Endothelial cell of umbilical vein (primary cell): ENCODE results near the gene DNM2. TPM values are rescaled to one million over a fixed set of nuclear protein-coding genes. Genes with fewer than 3 reads are reported as not detected.
"Not testable (repeated sequence)": the region's sequence is repeated elsewhere in the genome, so short reads cannot be mapped to it uniquely, and the experiment has no call there.

Source experiments
- BruUV-seq: library from RNA; stranded (reverse); fragments of 400-500 nt; replicated peaks from 2 replicates; lab custom pipeline; 2021; lab: Mats Ljungman, UMichigan
- CTCF ChIA-PET: fragments of 300-600, 350-600 bp; sonication (Branson Sonifier 250); formaldehyde crosslinking; loops from one replicate; lab custom pipeline; 2021; ENCODE audit warnings: antibody characterized with exemption, inconsistent platforms; lab: Charles Lee
- POLR2A ChIA-PET: fragments of 300-600, 350-600 bp; sonication (Branson Sonifier 250); formaldehyde crosslinking; loops from one replicate; lab custom pipeline; 2021; ENCODE audit warnings: antibody characterized with exemption, inconsistent platforms; lab: Charles Lee
- DNase-seq: peaks from one replicate; pipeline ENCODE4 v3.0.0-alpha.2; 2011; ENCODE audit warnings: low read depth, low spot score
- FAIRE-seq: peaks from 2 replicates; lab custom pipeline; 2011; peaks lifted over from hg19 to GRCh38; lab: Jason Lieb, UNC
- H2AFZ ChIP-seq: 2 replicates; pipeline ENCODE4 v1.6.0; 2012; ENCODE audit warnings: low read depth, low read length, control low read depth, inconsistent platforms
- H3K27ac ChIP-seq: 2 replicates; pipeline ENCODE4 v1.5.1; 2011; ENCODE audit warnings: low read depth, mild to moderate bottlenecking, control low read depth, low read length, moderate library complexity; ENCODE audit not compliant: insufficient read depth
- H3K27me3 ChIP-seq, 2 experiments: 2 replicates each; pipeline versions ENCODE4 v1.6.0 to v1.6.1; 2011; ENCODE audit warnings: low read length in 2 of 2, mixed read lengths in 1 of 2; ENCODE audit not compliant: control insufficient read depth in 2 of 2, insufficient read depth in 2 of 2
- H3K36me3 ChIP-seq, 2 experiments: 2 replicates in 1 of 2; 3 replicates in 1 of 2; pipeline ENCODE4 v1.5.1; 2011; ENCODE audit warnings: low read length in 2 of 2, mild to moderate bottlenecking in 1 of 2, moderate library complexity in 1 of 2; ENCODE audit not compliant: control insufficient read depth in 2 of 2, insufficient read depth in 2 of 2; ENCODE audit errors: extremely low read depth in 1 of 2
- H3K4me1 ChIP-seq: 3 replicates; pipeline ENCODE4 v1.5.1; 2011; ENCODE audit warnings: mild to moderate bottlenecking, low read length; ENCODE audit not compliant: control insufficient read depth, insufficient read depth; ENCODE audit errors: extremely low read depth
- H3K4me2 ChIP-seq: 2 replicates; pipeline ENCODE4 v1.6.1; 2011; ENCODE audit warnings: low read length, control low read depth, mixed read lengths; ENCODE audit not compliant: insufficient read depth
- H3K4me3 ChIP-seq, 3 experiments: fragments of 200-600 bp in 1 of 3; sonication (generic), shearing (Covaris generic) in 1 of 3; replicated peaks in 1 of 3; 2 replicates each; pipeline ENCODE4 v1.5.1; 2011 to 2016; ENCODE audit warnings: control low read depth in 3 of 3, low read length in 3 of 3, mild to moderate bottlenecking in 2 of 3, inconsistent platforms in 1 of 3, low read depth in 1 of 3, moderate library complexity in 1 of 3; ENCODE audit not compliant: insufficient read depth in 1 of 3
- H3K79me2 ChIP-seq: 2 replicates; pipeline ENCODE4 v1.6.0; 2012; ENCODE audit warnings: low read length, inconsistent platforms; ENCODE audit not compliant: control insufficient read depth, insufficient read depth
- H3K9ac ChIP-seq: replicated peaks from 2 replicates; pipeline ENCODE3; 2011; ENCODE audit warnings: low read length, control low read depth; ENCODE audit not compliant: insufficient read depth; ENCODE audit errors: extremely low read depth
- H3K9me1 ChIP-seq: replicated peaks from 3 replicates; pipeline ENCODE4 v1.6.0; 2011; ENCODE audit warnings: mild to moderate bottlenecking, low read length; ENCODE audit not compliant: control insufficient read depth, insufficient read depth; ENCODE audit errors: extremely low read depth
- H3K9me3 ChIP-seq: replicated peaks from 2 replicates; pipeline ENCODE4 v1.5.1; 2012; ENCODE audit warnings: low read length, inconsistent platforms; ENCODE audit not compliant: control insufficient read depth, insufficient read depth
- H4K20me1 ChIP-seq: replicated peaks from 2 replicates; pipeline ENCODE3; 2011; ENCODE audit warnings: mild to moderate bottlenecking, low read length; ENCODE audit not compliant: control insufficient read depth, insufficient read depth; ENCODE audit errors: extremely low read depth
- EZH2 ChIP-seq: IDR thresholded peaks from 2 replicates; pipeline ENCODE4 v1.6.1; 2012; ENCODE audit warnings: borderline replicate concordance, low read depth, mild to moderate bottlenecking, moderate library complexity, low read length, inconsistent platforms; ENCODE audit not compliant: severe bottlenecking
- FOS ChIP-seq: IDR thresholded peaks from 2 replicates; pipeline ENCODE4 v1.6.1; 2011; ENCODE audit warnings: mild to moderate bottlenecking, low read length, moderate library complexity, borderline replicate concordance; ENCODE audit not compliant: insufficient read depth
- GATA2 ChIP-seq: IDR thresholded peaks from 2 replicates; pipeline ENCODE4 v1.7.0; 2011; ENCODE audit warnings: low read depth, mild to moderate bottlenecking, moderate library complexity, mixed read lengths, low read length; ENCODE audit not compliant: insufficient read length, insufficient read depth
- JUN ChIP-seq: IDR thresholded peaks from 2 replicates; pipeline ENCODE4 v1.6.1; 2011; ENCODE audit warnings: borderline replicate concordance, low read depth; ENCODE audit not compliant: insufficient read length, insufficient read depth
- MYC ChIP-seq: IDR thresholded peaks from one replicate; pipeline ENCODE4 v1.6.1; 2011; ENCODE audit warnings: mild to moderate bottlenecking, low read depth, low read length
- POLR2A ChIP-seq: IDR thresholded peaks from 2 replicates; pipeline ENCODE4 v1.6.1; 2012; ENCODE audit warnings: low read depth, mild to moderate bottlenecking, control low read depth, low read length
- POLR2AphosphoS5 ChIP-seq: IDR thresholded peaks from 2 replicates; pipeline ENCODE4 v1.6.1; 2012; ENCODE audit warnings: low read depth, mild to moderate bottlenecking, control low read depth, low read length, moderate library complexity; ENCODE audit not compliant: insufficient read depth
- dilution Hi-C: fragments of 300-500 bp; cut with MboI; formaldehyde crosslinking; loops from one replicate; pipeline ENCODE4 v1.15.0; 2019; ENCODE audit warnings: low sequenced_read_pairs; ENCODE audit not compliant: extremely low pct_ligation_motif_present
- intact Hi-C: fragments of 100-400 bp; cut with micrococcal nuclease; formaldehyde crosslinking; loops from one replicate; pipeline ENCODE4 v1.10.0; 2022
- polyA plus RNA-seq, 4 experiments: library from polyadenylated mRNA; depleted of rRNA in 3 of 4; stranded (reverse) in 3 of 4; unstranded in 1 of 4; fragments of >200 nt; gene quantifications; 2 replicates each; pipeline versions ENCODE4 v1.2.1 to v1.2.3, GENCODE V29; 2011 to 2012; ENCODE audit warnings: missing spikeins in 1 of 4
- total RNA-seq: library from RNA; stranded (reverse); gene quantifications from 2 replicates; pipeline ENCODE4 v1.2.3, GENCODE V29; 2021
- TF ChIP-seq, protein P1 (sequence below): IDR thresholded peaks from 2 replicates; pipeline ENCODE4 v1.6.1; 2011; ENCODE audit not compliant: insufficient read depth, insufficient read length
- TF ChIP-seq, protein P2 (sequence below), 2 donors: IDR thresholded peaks; 1 replicate in 1 of 2; 2 replicates in 1 of 2; pipeline ENCODE4 v1.5.1; 2011; ENCODE audit warnings: low read length in 2 of 2, mild to moderate bottlenecking in 2 of 2, moderate library complexity in 2 of 2, control low read depth in 1 of 2, inconsistent platforms in 1 of 2, low read depth in 1 of 2; ENCODE audit not compliant: insufficient read depth in 1 of 2; ENCODE audit errors: extremely low read depth in 1 of 2

DNM2 gene
- total and polyA plus RNA-seq, 2 donors (not counting 3 experiments of a cell fraction or from before 2014, with no cell fraction given): 81.8 to 175 TPM

DNA sequence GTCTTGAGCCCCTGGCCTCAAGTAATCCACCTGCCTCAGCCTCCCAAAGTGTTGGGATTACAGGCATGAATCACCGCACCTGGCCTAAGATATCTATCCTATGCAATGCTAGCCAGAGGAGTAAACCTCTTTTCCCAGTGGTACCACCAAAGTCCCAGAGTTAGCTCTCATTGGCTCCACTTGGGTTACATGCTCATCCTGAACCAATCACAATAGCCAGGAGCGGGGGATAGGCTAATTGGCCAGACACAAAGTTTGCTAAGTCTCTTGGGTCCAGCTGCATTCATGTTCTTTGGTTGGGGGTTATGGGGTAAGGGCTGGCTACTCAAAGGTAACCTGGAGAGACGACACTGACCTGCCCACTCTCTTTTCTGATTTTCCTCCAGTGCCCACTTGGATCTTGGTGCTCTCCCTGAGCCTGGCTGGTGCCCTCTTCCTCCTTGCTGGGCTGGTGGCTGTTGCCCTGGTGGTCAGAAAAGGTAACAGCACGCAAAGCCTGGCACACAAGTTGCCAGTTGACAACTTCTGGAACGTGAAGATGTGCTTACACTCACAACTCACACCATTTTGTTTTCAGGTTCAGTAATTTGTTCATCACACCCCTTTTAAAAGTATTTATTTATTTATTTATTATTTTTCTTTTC, 138.1 kb downstream of the DNM2 start:
- dilution Hi-C loops: no loop called here
- no peaks in the 10 kb centered on the region for H3K9me3 ChIP-seq
- no peaks in the 10 kb centered on the region for H3K9me1 ChIP-seq
- FAIRE-seq: peak; percentile 71
- intact Hi-C loops: no loop called here
- no peaks in the 10 kb centered on the region for H3K27me3 ChIP-seq
- no TSS peak for BruUV-seq
- no peak overlapping the region for H3K4me3 ChIP-seq
- POLR2A ChIA-PET: no interaction called here
- H4K20me1 ChIP-seq: no peaks in the 10 kb centered on the region
- no peak overlapping the region for H3K9ac ChIP-seq
- DNase-seq: peak; percentile 17
- no peaks in the 10 kb centered on the region for H3K4me1 ChIP-seq
- TF ChIP-seq FOS (no peak), MYC (no peak), GATA2 (no peak), EZH2 (no peak), JUN (no peak), POLR2AphosphoS5 (no peak), POLR2A (no peak)
- TF ChIP-seq, protein P1, sequence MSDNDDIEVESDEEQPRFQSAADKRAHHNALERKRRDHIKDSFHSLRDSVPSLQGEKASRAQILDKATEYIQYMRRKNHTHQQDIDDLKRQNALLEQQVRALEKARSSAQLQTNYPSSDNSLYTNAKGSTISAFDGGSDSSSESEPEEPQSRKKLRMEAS: no peak
- TF ChIP-seq, protein P2, sequence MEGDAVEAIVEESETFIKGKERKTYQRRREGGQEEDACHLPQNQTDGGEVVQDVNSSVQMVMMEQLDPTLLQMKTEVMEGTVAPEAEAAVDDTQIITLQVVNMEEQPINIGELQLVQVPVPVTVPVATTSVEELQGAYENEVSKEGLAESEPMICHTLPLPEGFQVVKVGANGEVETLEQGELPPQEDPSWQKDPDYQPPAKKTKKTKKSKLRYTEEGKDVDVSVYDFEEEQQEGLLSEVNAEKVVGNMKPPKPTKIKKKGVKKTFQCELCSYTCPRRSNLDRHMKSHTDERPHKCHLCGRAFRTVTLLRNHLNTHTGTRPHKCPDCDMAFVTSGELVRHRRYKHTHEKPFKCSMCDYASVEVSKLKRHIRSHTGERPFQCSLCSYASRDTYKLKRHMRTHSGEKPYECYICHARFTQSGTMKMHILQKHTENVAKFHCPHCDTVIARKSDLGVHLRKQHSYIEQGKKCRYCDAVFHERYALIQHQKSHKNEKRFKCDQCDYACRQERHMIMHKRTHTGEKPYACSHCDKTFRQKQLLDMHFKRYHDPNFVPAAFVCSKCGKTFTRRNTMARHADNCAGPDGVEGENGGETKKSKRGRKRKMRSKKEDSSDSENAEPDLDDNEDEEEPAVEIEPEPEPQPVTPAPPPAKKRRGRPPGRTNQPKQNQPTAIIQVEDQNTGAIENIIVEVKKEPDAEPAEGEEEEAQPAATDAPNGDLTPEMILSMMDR (IDR thresholded peaks at IDR 0.05; ENCODE audit: extremely low read depth in 1 of 2, insufficient read depth in 1 of 2, low read depth in 1 of 2, low read length in 2 of 2): peak; percentile 49 to 58
- H3K79me2 ChIP-seq: no peaks in the 10 kb centered on the region
- H3K36me3 ChIP-seq: no peaks in the 10 kb centered on the region
- no peak overlapping the region for H2AFZ ChIP-seq
- H3K27ac ChIP-seq: no peak overlapping the region
- CTCF ChIA-PET: interaction anchor here (1.1 to 5.6 kb wide), 4 partner anchors 9 to 113 kb away, joined by 3 to 56 read pairs (median 12); partner anchors contain the start of genes CARM1 and TMED1
- no peak overlapping the region for H3K4me2 ChIP-seq

DNA sequence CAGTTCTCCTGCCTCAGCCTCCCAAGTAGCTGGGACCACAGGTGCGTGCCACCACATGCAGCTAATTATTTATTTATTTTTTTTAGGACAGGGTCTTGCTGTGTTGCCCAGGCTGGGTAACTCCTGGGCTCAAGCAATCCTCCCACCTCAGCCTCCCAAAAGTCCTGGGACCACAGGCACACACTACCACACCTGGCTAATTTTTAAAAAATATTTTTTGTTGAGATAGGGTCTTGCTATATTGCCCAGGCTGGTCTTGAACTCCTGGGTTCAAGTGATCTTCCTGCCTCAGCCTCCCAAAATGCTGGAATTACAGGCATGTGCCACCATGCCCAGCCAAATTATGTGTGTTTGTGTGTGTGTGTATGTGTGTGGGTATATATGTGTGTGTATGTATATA, 139.0 kb downstream of the DNM2 start:
- DNase-seq, FAIRE-seq, H3K27me3 ChIP-seq, H3K4me3 ChIP-seq, POLR2A ChIA-PET, H3K79me2 ChIP-seq, H3K36me3 ChIP-seq, H3K9me1 ChIP-seq, H3K4me1 ChIP-seq, H2AFZ ChIP-seq, H3K9me3 ChIP-seq, H4K20me1 ChIP-seq, H3K9ac ChIP-seq, BruUV-seq, H3K4me2 ChIP-seq, dilution Hi-C loops, intact Hi-C loops, H3K27ac ChIP-seq: not testable (repeated sequence)
- CTCF ChIA-PET: interaction anchor here (0.8 to 3.7 kb wide), 6 partner anchors 10 to 36 kb away, joined by 3 to 43 read pairs (median 17); partner anchors contain the start of genes CARM1 and TMED1
